ENCODE data around the gene TMEM175.

DNA sequence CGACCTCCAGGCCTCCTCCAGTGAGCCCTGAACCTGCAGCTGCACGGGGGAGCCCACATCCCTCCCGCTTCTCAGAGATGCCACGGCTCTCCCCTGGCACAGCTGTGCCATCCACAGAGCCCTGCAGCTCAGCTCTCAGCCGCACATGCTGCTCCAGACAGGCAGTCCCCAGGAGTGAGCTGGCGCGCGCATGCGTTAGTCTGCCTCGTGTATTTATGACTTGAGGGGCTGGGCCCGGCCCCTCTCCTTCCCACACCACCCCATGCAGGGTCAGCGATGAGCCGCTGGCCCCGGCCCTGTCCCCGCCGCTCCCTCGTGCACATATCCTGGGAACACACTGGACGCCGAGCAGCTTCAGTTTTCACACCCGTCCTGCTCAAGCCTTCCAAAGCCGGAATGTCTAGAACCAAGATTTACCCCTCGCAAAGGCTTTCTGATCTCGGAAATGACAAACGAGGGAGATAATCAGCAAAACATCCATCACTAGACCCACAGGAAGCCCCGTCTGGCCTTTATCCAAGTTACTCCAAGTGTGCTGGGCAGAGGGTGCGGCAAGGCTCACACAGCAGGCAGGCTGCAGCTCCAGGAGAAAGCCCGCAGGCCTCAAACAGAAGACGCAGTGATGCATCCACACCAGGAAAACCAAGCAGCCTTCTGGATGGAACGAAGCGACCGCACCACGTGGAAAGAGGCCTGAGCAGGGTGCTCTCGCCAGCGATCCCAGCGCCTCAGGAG is 24.4 kb upstream of the TMEM175 start:
- TF ChIP-seq, protein P1, sequence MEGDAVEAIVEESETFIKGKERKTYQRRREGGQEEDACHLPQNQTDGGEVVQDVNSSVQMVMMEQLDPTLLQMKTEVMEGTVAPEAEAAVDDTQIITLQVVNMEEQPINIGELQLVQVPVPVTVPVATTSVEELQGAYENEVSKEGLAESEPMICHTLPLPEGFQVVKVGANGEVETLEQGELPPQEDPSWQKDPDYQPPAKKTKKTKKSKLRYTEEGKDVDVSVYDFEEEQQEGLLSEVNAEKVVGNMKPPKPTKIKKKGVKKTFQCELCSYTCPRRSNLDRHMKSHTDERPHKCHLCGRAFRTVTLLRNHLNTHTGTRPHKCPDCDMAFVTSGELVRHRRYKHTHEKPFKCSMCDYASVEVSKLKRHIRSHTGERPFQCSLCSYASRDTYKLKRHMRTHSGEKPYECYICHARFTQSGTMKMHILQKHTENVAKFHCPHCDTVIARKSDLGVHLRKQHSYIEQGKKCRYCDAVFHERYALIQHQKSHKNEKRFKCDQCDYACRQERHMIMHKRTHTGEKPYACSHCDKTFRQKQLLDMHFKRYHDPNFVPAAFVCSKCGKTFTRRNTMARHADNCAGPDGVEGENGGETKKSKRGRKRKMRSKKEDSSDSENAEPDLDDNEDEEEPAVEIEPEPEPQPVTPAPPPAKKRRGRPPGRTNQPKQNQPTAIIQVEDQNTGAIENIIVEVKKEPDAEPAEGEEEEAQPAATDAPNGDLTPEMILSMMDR (conservative IDR thresholded peaks at IDR 0.05), result no peak
- TF ChIP-seq EZH2 (IDR thresholded peaks at IDR 0.05; ENCODE audit: low read depth), result no peak
